HepG2 (cell line): ENCODE data around the gene CPN1. TPM values are rescaled to one million over a fixed set of nuclear protein-coding genes. Genes with fewer than 3 reads are reported as not detected.

ENCODE experiments used
- DMAP1 ChIP-seq: IDR thresholded peaks from 2 replicates; pipeline ENCODE4 v1.6.1; 2016
- EHMT2 ChIP-seq: fragments of 200-600 bp; sonication (generic); IDR thresholded peaks from 2 replicates; pipeline ENCODE4 v1.7.0; 2017; ENCODE audit warnings: antibody characterized with exemption, low read depth, low read length, borderline replicate concordance
- EP300 ChIP-seq, 3 experiments: sonication (generic) in 1 of 3; formaldehyde crosslinking in 1 of 3; IDR thresholded peaks; 2 replicates each; pipeline versions ENCODE4 v1.5.1 to v1.6.1; 2011 to 2020; ENCODE audit warnings: low read depth in 2 of 3, low read length in 2 of 3, borderline replicate concordance in 1 of 3, improper control_type of control experiment in 1 of 3, mild to moderate bottlenecking in 1 of 3, missing genetic modification reagents in 1 of 3, moderate library complexity in 1 of 3
- FOXP1 ChIP-seq, 2 experiments: fragments of 450-650 bp in 1 of 2; IDR thresholded peaks; 2 replicates each; pipeline ENCODE4 v1.6.1; 2017 to 2018; ENCODE audit warnings: antibody characterized with exemption in 1 of 2
- GZF1 ChIP-seq: sonication (generic); formaldehyde crosslinking; IDR thresholded peaks from 2 replicates; pipeline ENCODE4 v1.5.1; 2020; ENCODE audit warnings: mild to moderate bottlenecking, missing genetic modification reagents
- HDAC1 ChIP-seq: sonication (generic); formaldehyde crosslinking; IDR thresholded peaks from 2 replicates; pipeline ENCODE4 v1.5.1; 2020; ENCODE audit warnings: mild to moderate bottlenecking, missing genetic modification reagents
- HNF4G ChIP-seq, 2 experiments: sonication (generic) in 1 of 2; formaldehyde crosslinking in 1 of 2; IDR thresholded peaks; 2 replicates each; pipeline versions ENCODE4 v1.4.0 to v1.6.1; 2011 to 2020; ENCODE audit warnings: borderline replicate concordance in 2 of 2, low read depth in 2 of 2, mild to moderate bottlenecking in 2 of 2, low read length in 1 of 2, missing genetic modification reagents in 1 of 2, moderate library complexity in 1 of 2
- JUND ChIP-seq: sonication (generic); formaldehyde crosslinking; IDR thresholded peaks from 2 replicates; pipeline ENCODE4 v1.8.0; 2022; ENCODE audit warnings: mild to moderate bottlenecking, missing genetic modification reagents
- KMT2A ChIP-seq: sonication (generic); formaldehyde crosslinking; IDR thresholded peaks from 2 replicates; pipeline ENCODE4 v1.4.0; 2020; ENCODE audit warnings: missing genetic modification reagents
- PHF8 ChIP-seq: sonication (generic); formaldehyde crosslinking; IDR thresholded peaks from 2 replicates; pipeline ENCODE4 v1.5.0; 2020; ENCODE audit warnings: missing genetic modification reagents
- POLR2G ChIP-seq: fragments of 200-400 bp; formaldehyde crosslinking; IDR thresholded peaks from 2 replicates; pipeline ENCODE4 v1.6.1; 2018; ENCODE audit warnings: mild to moderate bottlenecking, low read depth, low read length, moderate library complexity
- SMAD3 ChIP-seq: sonication (generic); formaldehyde crosslinking; IDR thresholded peaks from 2 replicates; pipeline ENCODE4 v1.4.0; 2020; ENCODE audit warnings: missing genetic modification reagents
- TBX2 ChIP-seq: sonication (generic); formaldehyde crosslinking; IDR thresholded peaks from 2 replicates; pipeline ENCODE4 v1.5.0; 2020; ENCODE audit warnings: missing genetic modification reagents, mild to moderate bottlenecking, borderline replicate concordance
- ZNF598 ChIP-seq: sonication (generic); formaldehyde crosslinking; IDR thresholded peaks from 2 replicates; pipeline ENCODE4 v1.5.1; 2020; ENCODE audit warnings: mild to moderate bottlenecking, missing genetic modification reagents, borderline replicate concordance
- ZNF790 ChIP-seq: sonication (generic); formaldehyde crosslinking; IDR thresholded peaks from 2 replicates; pipeline ENCODE4 v1.8.0; 2022; ENCODE audit warnings: missing genetic modification reagents, mild to moderate bottlenecking, borderline replicate concordance
- ZNF816 ChIP-seq: sonication (generic); formaldehyde crosslinking; IDR thresholded peaks from 2 replicates; pipeline ENCODE4 v1.8.0; 2022; ENCODE audit warnings: missing genetic modification reagents, mild to moderate bottlenecking, borderline replicate concordance
- polyA plus RNA-seq, 8 experiments: library from polyadenylated mRNA; depleted of rRNA in 3 of 8; stranded (reverse) in 7 of 8; unstranded in 1 of 8; fragments of >200 nt; fragmentation: Illumina TruSeq in 4 of 8; extraction: Trizol in 4 of 8; gene quantifications; 2 replicates each; pipeline versions ENCODE4 v1.2.1 to v1.2.3, GENCODE V29; 2011 to 2016; ENCODE audit warnings: low read depth in 4 of 8, missing spikeins in 1 of 8, mixed read lengths in 1 of 8; ENCODE audit not compliant: insufficient read depth in 1 of 8
- total RNA-seq, 5 experiments: library from RNA; depleted of rRNA; stranded (reverse); fragments of >200 nt; fragmentation: Illumina TruSeq; extraction: Trizol; gene quantifications; 2 replicates each; pipeline ENCODE4 v1.2.3, GENCODE V29; 2016; ENCODE audit warnings: low read depth in 1 of 5
- TF ChIP-seq, protein P1 (sequence below): sonication (generic); formaldehyde crosslinking; IDR thresholded peaks from 2 replicates; pipeline ENCODE4 v1.9.0; 2022; ENCODE audit warnings: missing genetic modification reagents, mild to moderate bottlenecking, borderline replicate concordance
- TF ChIP-seq, protein P2 (sequence below): IDR thresholded peaks from 2 replicates; pipeline ENCODE4 v1.6.1; 2016; ENCODE audit warnings: low read depth, borderline replicate concordance
- TF ChIP-seq, protein P3 (sequence below): IDR thresholded peaks from 2 replicates; pipeline ENCODE4 v1.6.1; 2016; ENCODE audit warnings: low read depth
- TF ChIP-seq, protein P4 (sequence below): sonication (generic); formaldehyde crosslinking; conservative IDR thresholded peaks from 2 replicates; pipeline ENCODE4 v1.8.0; 2022; ENCODE audit warnings: mild to moderate bottlenecking, moderate library complexity, missing genetic modification reagents
- TF ChIP-seq, protein P5 (sequence below): sonication (generic); formaldehyde crosslinking; IDR thresholded peaks from 2 replicates; pipeline ENCODE4 v1.4.0; 2020; ENCODE audit warnings: mild to moderate bottlenecking, missing genetic modification reagents

The CPN1 gene
- total and polyA plus RNA-seq, 2 of the 13 experiments (the other 11 are each of a cell fraction or from before 2014, with no cell fraction given), result 17.3 to 35.1 TPM

DNA sequence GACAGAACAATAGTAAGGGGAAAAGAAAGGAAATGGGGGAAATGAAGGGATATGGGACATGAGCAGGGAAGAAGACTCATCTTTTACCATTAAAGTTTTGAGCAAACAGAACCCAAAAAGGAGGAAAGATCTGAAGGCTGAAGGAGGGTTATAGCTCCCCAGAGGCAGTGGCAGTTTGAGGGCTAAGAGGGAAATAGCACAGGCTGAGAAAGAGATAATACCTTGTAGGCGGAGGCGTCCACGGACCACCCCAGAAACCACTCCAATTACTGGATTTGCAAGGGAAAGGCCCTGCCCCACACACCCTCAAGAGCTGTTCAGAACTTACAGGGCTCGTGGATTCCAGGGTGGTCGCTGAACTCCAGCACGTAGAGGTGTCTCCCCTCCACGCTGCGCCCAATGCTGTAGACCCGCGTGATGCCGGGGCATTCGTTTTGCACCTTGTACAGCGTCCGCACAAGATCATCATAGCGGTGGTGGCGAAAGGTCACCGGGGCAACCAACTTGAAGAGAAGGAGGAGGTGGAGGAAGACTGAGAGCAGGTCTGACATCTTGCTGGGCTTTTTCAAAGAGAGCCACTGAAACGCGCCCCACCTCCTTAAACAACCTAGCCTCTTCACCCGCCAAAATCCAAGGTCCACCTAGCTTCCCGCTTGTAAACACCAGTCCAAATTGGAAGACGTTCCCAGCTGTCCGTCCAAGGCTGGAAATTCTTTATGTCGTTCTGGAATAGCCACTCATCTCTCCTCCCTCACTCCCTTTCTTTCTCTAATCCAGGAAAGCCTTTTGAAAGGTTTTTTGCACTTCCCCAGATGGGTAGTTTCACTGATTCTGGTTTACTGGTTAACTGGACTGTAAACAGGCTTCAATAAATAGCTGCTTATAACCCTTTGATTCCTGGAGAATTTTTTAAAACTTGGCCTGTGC lies at the start of gene CPN1 (continued):
- TF ChIP-seq, protein P1, sequence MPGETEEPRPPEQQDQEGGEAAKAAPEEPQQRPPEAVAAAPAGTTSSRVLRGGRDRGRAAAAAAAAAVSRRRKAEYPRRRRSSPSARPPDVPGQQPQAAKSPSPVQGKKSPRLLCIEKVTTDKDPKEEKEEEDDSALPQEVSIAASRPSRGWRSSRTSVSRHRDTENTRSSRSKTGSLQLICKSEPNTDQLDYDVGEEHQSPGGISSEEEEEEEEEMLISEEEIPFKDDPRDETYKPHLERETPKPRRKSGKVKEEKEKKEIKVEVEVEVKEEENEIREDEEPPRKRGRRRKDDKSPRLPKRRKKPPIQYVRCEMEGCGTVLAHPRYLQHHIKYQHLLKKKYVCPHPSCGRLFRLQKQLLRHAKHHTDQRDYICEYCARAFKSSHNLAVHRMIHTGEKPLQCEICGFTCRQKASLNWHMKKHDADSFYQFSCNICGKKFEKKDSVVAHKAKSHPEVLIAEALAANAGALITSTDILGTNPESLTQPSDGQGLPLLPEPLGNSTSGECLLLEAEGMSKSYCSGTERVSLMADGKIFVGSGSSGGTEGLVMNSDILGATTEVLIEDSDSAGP (CRISPR knock-in tag), result peak; percentile 61; the same call in 1 of the 2 replicates
- TF ChIP-seq SMAD3 (CRISPR knock-in tag) (no peak), GZF1 (peak; percentile 21; the same call in 1 of the 2 replicates), FOXP1 (IDR thresholded peaks at IDR 0.05) (peak; percentile 63), FOXP1 (CRISPR knock-in tag; IDR thresholded peaks at IDR 0.05) (peak; percentile 91), JUND (CRISPR knock-in tag) (0 out of 2 replicates have a peak, but pooled peaks have one; percentile 15), ZNF598 (CRISPR knock-in tag) (0 out of 2 replicates have a peak, but pooled peaks have one; percentile 26), KMT2A (CRISPR knock-in tag) (0 out of 2 replicates have a peak, but pooled peaks have one; percentile 62), TBX2 (CRISPR knock-in tag) (peak; percentile 60; the same call in 1 of the 2 replicates), ZNF816 (CRISPR knock-in tag) (0 out of 2 replicates have a peak, but pooled peaks have one; percentile 37), HDAC1 (CRISPR knock-in tag) (peak; percentile 56), ZNF790 (CRISPR knock-in tag) (no peak), EHMT2 (no peak), DMAP1 (no peak), PHF8 (CRISPR knock-in tag) (no peak), POLR2G (peak; percentile 50; the same call in 1 of the 2 replicates), HNF4G (IDR thresholded peaks at IDR 0.05; ENCODE audit: borderline replicate concordance, low read depth, low read length) (peak; percentile 53; the same call in 1 of the 2 replicates), HNF4G (CRISPR knock-in tag; IDR thresholded peaks at IDR 0.05; ENCODE audit: borderline replicate concordance, low read depth) (no peak), EP300 (IDR thresholded peaks at IDR 0.05; ENCODE audit: low read depth in 2 of 2, low read length in 2 of 2) (no peak), EP300 (CRISPR knock-in tag; IDR thresholded peaks at IDR 0.05; ENCODE audit: borderline replicate concordance) (0 out of 2 replicates have a peak, but pooled peaks have one; percentile 28)
- TF ChIP-seq, protein P2, sequence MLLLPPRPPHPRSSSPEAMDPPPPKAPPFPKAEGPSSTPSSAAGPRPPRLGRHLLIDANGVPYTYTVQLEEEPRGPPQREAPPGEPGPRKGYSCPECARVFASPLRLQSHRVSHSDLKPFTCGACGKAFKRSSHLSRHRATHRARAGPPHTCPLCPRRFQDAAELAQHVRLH (CRISPR knock-in tag), result peak; percentile 18; the same call in 1 of the 2 replicates
- TF ChIP-seq, protein P3, sequence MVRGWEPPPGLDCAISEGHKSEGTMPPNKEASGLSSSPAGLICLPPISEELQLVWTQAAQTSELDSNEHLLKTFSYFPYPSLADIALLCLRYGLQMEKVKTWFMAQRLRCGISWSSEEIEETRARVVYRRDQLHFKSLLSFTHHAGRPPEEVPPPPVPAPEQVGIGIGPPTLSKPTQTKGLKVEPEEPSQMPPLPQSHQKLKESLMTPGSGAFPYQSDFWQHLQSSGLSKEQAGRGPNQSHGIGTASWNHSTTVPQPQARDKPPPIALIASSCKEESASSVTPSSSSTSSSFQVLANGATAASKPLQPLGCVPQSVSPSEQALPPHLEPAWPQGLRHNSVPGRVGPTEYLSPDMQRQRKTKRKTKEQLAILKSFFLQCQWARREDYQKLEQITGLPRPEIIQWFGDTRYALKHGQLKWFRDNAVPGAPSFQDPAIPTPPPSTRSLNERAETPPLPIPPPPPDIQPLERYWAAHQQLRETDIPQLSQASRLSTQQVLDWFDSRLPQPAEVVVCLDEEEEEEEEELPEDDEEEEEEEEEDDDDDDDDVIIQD (CRISPR knock-in tag), result peak; percentile 47
- TF ChIP-seq, protein P4, sequence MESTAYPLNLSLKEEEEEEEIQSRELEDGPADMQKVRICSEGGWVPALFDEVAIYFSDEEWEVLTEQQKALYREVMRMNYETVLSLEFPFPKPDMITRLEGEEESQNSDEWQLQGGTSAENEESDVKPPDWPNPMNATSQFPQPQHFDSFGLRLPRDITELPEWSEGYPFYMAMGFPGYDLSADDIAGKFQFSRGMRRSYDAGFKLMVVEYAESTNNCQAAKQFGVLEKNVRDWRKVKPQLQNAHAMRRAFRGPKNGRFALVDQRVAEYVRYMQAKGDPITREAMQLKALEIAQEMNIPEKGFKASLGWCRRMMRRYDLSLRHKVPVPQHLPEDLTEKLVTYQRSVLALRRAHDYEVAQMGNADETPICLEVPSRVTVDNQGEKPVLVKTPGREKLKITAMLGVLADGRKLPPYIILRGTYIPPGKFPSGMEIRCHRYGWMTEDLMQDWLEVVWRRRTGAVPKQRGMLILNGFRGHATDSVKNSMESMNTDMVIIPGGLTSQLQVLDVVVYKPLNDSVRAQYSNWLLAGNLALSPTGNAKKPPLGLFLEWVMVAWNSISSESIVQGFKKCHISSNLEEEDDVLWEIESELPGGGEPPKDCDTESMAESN, result peak; percentile 61; the same call in 1 of the 2 replicates
- TF ChIP-seq, protein P5, sequence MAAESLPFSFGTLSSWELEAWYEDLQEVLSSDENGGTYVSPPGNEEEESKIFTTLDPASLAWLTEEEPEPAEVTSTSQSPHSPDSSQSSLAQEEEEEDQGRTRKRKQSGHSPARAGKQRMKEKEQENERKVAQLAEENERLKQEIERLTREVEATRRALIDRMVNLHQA (CRISPR knock-in tag), result no peak
